D721Med (cell line): ENCODE data around the gene CDCA4.

Experiments used
- DNase-seq: peaks from one replicate; pipeline ENCODE4 v3.0.0; 2011; ENCODE audit warnings: low spot score; ENCODE audit not compliant: insufficient read length
- FAIRE-seq: peaks from 2 replicates; lab custom pipeline; 2011; peaks lifted over from hg19 to GRCh38; lab: Jason Lieb, UNC
- TF ChIP-seq, protein P1 (sequence below): IDR thresholded peaks from 2 replicates; pipeline ENCODE4 v1.5.1; 2012; ENCODE audit warnings: mild to moderate bottlenecking, control low read depth; ENCODE audit not compliant: insufficient read depth; ENCODE audit errors: missing control alignments

CDCA4 gene

DNA sequence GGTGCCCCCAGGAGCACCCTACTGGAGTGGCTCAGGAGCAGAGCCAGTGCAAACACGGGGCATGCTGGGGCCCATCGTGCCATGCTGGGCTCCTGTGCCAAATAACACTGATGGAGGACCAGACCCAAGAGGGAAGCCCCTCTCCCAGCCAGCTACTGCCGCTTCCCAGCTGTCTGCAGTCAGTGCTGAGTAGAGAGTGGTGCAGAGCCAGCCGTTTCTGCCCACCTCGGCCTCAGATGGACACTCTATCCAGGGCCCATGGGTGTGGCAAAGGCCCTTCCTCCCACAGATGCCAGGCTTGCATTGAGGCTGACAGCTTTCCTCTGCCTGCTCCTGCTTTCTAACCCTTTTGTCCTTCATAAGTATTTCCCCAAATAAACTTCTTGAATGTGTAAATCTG, 22.1 kb downstream of the CDCA4 start:
- TF ChIP-seq, protein P1, sequence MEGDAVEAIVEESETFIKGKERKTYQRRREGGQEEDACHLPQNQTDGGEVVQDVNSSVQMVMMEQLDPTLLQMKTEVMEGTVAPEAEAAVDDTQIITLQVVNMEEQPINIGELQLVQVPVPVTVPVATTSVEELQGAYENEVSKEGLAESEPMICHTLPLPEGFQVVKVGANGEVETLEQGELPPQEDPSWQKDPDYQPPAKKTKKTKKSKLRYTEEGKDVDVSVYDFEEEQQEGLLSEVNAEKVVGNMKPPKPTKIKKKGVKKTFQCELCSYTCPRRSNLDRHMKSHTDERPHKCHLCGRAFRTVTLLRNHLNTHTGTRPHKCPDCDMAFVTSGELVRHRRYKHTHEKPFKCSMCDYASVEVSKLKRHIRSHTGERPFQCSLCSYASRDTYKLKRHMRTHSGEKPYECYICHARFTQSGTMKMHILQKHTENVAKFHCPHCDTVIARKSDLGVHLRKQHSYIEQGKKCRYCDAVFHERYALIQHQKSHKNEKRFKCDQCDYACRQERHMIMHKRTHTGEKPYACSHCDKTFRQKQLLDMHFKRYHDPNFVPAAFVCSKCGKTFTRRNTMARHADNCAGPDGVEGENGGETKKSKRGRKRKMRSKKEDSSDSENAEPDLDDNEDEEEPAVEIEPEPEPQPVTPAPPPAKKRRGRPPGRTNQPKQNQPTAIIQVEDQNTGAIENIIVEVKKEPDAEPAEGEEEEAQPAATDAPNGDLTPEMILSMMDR, result no peak
- DNase-seq (no peak), FAIRE-seq (no peak)

DNA sequence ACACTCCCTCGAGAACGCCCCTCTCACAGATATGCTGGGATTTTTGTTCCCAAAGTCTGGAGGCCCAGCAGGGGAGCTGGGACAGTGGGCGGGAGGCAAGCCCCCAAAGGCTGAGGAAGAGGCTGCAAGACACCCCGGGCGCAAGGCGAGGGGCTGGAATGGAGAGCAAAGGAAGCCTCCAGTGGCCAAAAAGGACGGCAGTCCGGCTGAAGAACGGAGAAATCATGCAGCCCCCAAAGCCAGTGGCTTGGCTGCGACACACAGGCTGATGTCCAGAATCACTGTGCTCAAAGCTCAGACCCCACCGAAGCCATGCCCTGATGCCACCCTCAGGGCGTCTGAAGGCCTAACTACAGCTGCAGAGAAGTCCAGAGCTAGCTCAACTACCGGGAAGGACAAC, 24.4 kb downstream of the CDCA4 start:
- FAIRE-seq, result no peak
- TF ChIP-seq, protein P1, result no peak
- no peak for DNase-seq

DNA sequence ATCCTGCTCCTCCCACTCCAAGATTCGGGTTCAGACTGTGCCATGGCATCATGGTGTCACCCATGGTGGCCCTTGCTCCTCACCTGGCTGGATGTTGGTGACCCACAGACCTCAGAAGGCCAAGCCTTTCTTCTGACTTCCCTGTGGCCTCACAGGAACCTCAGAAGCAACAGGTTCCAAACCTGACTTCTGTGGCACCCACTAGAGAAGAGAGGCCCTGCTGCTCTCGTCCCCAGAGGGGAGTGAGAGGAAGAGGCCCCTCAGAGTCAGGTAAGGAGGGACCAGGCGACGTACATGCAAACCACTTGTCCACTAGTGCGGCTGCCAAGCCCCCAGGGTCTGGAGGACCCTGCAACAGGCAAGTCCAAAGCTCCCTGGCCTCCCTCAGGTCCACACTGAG, 24.9 kb downstream of the CDCA4 start:
- no peak for DNase-seq
- TF ChIP-seq, protein P1, result no peak
- FAIRE-seq, result no peak

DNA sequence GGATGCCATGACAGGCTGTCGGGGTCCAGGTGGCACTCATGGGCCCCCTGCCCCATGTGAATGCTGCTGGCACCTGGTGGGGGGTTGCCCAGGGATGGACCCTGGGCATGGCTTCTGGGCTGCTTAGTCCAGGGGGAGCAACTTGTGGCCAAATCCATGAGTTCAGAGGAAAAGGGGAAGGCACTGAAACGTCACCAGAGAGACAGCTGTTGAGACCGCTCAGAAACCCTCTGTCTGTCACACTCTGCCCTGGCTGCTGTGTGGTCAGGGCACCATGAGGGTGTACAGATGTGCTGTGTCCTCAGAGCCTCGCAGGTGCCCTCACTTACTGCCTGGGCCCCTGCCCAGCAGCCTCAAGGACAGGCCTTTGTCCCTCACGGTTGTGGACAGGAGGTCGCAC, 25.9 kb downstream of the CDCA4 start:
- FAIRE-seq (no peak), DNase-seq (no peak)
- TF ChIP-seq, protein P1, result no peak

DNA sequence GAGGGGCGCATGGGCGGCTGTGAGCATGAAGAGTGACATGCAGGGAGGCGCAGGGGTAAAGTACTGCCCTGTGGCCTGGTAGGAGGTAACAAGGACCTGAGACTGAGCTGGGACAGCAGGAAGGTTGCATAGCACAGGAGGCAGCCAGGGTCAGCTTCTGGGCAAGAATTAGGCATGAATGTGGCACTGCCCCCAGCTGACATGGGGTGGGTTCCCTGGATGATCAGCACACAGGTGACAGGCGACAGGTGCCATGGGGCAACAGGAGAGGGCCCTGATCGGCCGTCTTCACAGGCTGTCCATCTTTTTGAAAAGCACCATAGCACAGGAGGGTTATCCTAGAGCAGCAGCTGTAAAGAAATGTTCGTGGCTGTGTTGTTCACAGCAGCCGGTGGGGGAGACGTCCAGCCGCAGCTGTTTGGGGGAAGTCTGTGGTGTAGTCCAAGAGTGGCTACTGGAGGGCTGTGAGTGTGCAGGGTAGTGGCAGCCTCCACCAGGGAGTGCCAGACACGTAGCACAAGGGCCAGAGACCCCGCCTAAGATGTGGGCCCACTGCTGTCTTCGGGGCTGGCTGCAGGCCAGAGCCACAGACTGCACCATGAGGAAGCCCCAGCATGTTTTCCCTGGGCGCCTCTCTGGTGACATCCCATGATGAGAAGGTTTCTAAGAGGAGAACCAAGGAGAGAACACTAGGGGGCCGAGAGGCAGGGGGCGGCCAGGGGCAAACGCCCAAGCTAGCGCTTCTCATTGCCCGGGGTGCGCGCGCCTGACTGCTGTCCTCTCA, 26.9 kb downstream of the CDCA4 start:
- DNase-seq, result no peak
- no peak for FAIRE-seq
- TF ChIP-seq, protein P1, result no peak

DNA sequence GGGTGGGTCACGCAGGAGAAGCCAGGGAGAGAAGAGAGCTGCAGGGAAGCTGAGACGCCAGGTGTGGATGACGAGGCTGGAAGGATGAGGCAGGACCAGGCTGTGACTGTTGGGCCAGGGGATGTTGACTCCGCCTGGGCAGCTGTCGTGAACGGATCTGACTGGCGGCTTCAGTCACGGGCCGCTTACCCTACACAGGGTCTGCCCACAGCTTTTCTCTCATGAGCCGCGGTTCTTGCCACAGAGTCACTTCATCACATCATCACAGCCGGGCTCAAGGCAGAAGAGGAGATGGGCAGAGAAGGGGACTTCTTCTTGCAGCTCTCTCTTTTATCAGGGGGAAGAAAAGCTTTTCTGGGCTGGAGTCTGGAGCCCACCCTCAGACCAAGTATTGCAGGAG, 27.6 kb downstream of the CDCA4 start:
- FAIRE-seq (no peak), DNase-seq (no peak)
- TF ChIP-seq, protein P1, result no peak

DNA sequence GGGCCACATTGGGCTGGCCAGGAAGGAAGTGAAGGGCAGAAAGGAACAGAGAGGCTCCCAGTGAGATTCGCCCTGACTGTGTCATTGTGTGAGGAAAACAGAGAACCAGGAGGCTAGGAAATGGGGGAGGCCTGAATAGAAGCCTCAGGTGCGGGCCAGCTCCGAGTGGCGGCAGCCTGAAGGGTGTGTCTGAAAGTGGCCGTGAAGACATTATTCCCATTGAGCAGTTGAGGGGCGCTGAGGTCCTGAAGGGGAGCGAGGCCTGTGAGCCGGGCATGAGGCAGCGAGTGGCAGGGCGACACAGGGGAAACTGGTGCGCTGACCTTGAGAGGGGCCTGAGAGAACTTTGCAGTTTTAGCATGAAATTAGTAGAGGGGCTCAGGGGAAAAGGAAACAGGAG, 28.4 kb downstream of the CDCA4 start:
- FAIRE-seq, result no peak
- TF ChIP-seq, protein P1, result no peak
- no peak for DNase-seq
